Neural cell (in vitro differentiated cells): ENCODE results near the gene GRAMD1B. TPM values are rescaled to one million over a fixed set of nuclear protein-coding genes. Genes with fewer than 3 reads are reported as not detected.

ENCODE experiments used
- H2AFZ ChIP-seq: fragments of 200-600, 300-800 bp; sonication (generic), shearing (Covaris generic); 2 replicates; pipeline ENCODE4 v1.6.0; 2014; ENCODE audit warnings: low read depth, mild to moderate bottlenecking, antibody characterized with exemption, low read length, moderate library complexity
- H3F3A ChIP-seq: fragments of 200-600 bp; shearing (Covaris generic); 2 replicates; pipeline ENCODE4 v1.6.1; 2016; ENCODE audit warnings: mild to moderate bottlenecking, moderate library complexity, mixed read lengths, antibody characterized with exemption, low read length; ENCODE audit not compliant: insufficient read depth, poor library complexity, severe bottlenecking
- H3K27ac ChIP-seq: fragments of 200-600, 300-800 bp; sonication (generic), shearing (Covaris generic); 2 replicates; pipeline ENCODE4 v1.5.1; 2014; ENCODE audit warnings: mild to moderate bottlenecking, low read length, moderate library complexity
- H3K27me3 ChIP-seq: fragments of 300-800, 200-600 bp; sonication (generic), shearing (Covaris generic); 2 replicates; pipeline ENCODE4 v1.6.0; 2014; ENCODE audit warnings: mild to moderate bottlenecking, low read depth, low read length, moderate library complexity; ENCODE audit not compliant: insufficient read depth
- H3K36me3 ChIP-seq: fragments of 300-800, 200-600 bp; sonication (generic), shearing (Covaris generic); 2 replicates; pipeline ENCODE4 v1.5.1; 2014; ENCODE audit warnings: mild to moderate bottlenecking, antibody characterized with exemption, low read length, moderate library complexity; ENCODE audit not compliant: insufficient read depth
- H3K4me2 ChIP-seq: fragments of 300-800, 200-600 bp; sonication (generic), shearing (Covaris generic); 2 replicates; pipeline ENCODE4 v1.6.0; 2014; ENCODE audit warnings: mild to moderate bottlenecking, low read length
- H3K4me3 ChIP-seq: fragments of 300-800, 200-600 bp; sonication (generic), shearing (Covaris generic); 2 replicates; pipeline ENCODE4 v1.5.1; 2014; ENCODE audit warnings: mild to moderate bottlenecking, low read length, moderate library complexity
- H3K79me2 ChIP-seq: fragments of 200-600 bp; shearing (Covaris generic); replicated peaks from 2 replicates; pipeline ENCODE4 v1.6.0; 2014; ENCODE audit warnings: mild to moderate bottlenecking, low read length, moderate library complexity; ENCODE audit not compliant: insufficient read depth
- H3K9ac ChIP-seq: fragments of 300-800, 200-600 bp; sonication (generic), shearing (Covaris generic); 2 replicates; pipeline ENCODE4 v1.6.1; 2016; ENCODE audit warnings: mild to moderate bottlenecking, low read length, mixed read lengths
- H3K9me2 ChIP-seq: fragments of 200-600 bp; shearing (Covaris generic); 2 replicates; pipeline ENCODE4 v1.6.1; 2016; ENCODE audit warnings: mild to moderate bottlenecking, low read length, mixed read lengths; ENCODE audit not compliant: insufficient read depth
- H3K9me3 ChIP-seq: fragments of 200-600, 300-800 bp; sonication (generic), shearing (Covaris generic); 2 replicates; pipeline ENCODE4 v1.6.1; 2016; ENCODE audit warnings: mild to moderate bottlenecking, mixed run types, low read length, moderate library complexity, mixed read lengths
- H4K20me1 ChIP-seq: fragments of 200-600 bp; shearing (Covaris generic); 2 replicates; pipeline ENCODE4 v1.6.1; 2016; ENCODE audit warnings: mild to moderate bottlenecking, mixed run types; ENCODE audit not compliant: insufficient read depth
- EP300 ChIP-seq: fragments of 450-650 bp; conservative IDR thresholded peaks from 2 replicates; pipeline ENCODE4 v1.6.1; 2014; ENCODE audit warnings: antibody characterized with exemption, mild to moderate bottlenecking, moderate library complexity; ENCODE audit not compliant: poor library complexity, severe bottlenecking
- EZH2 ChIP-seq: fragments of 200-600, 300-800 bp; shearing (Covaris generic), sonication (generic); IDR thresholded peaks from 2 replicates; pipeline ENCODE4 v1.6.1; 2014; ENCODE audit warnings: antibody characterized with exemption, low read length, borderline replicate concordance, mild to moderate bottlenecking; ENCODE audit not compliant: insufficient read depth, poor library complexity, severe bottlenecking
- MXI1 ChIP-seq: fragments of 450-650 bp; conservative IDR thresholded peaks from 2 replicates; pipeline ENCODE4 v1.6.1; 2014; ENCODE audit warnings: antibody characterized with exemption, mild to moderate bottlenecking; ENCODE audit not compliant: poor library complexity, severe bottlenecking
- POLR2AphosphoS5 ChIP-seq: IDR thresholded peaks from 2 replicates; pipeline ENCODE4 v1.6.1; 2012
- RAD21 ChIP-seq: fragments of 450-650 bp; conservative IDR thresholded peaks from 2 replicates; pipeline ENCODE4 v1.6.1; 2014; ENCODE audit warnings: antibody characterized with exemption, mild to moderate bottlenecking, moderate library complexity
- REST ChIP-seq: IDR thresholded peaks from 2 replicates; pipeline ENCODE4 v1.6.1; 2012; ENCODE audit warnings: borderline replicate concordance
- SMC3 ChIP-seq: fragments of 450-650 bp; conservative IDR thresholded peaks from 2 replicates; pipeline ENCODE4 v1.6.1; 2014; ENCODE audit warnings: antibody characterized with exemption, mild to moderate bottlenecking, moderate library complexity; ENCODE audit not compliant: poor library complexity
- TAF1 ChIP-seq: IDR thresholded peaks from 2 replicates; pipeline ENCODE4 v1.6.1; 2012; ENCODE audit warnings: low read depth
- polyA plus RNA-seq: library from polyadenylated mRNA; depleted of rRNA; stranded (reverse); fragments of >200 nt; gene quantifications from 2 replicates; pipeline ENCODE4 v1.2.3, GENCODE V29; 2014
- TF ChIP-seq, protein P1 (sequence below): fragments of 450-650 bp; IDR thresholded peaks from 2 replicates; pipeline ENCODE4 v1.5.1; 2014; ENCODE audit warnings: antibody characterized with exemption, mild to moderate bottlenecking, moderate library complexity; ENCODE audit not compliant: poor library complexity, severe bottlenecking

Gene GRAMD1B
- polyA plus RNA-seq, 1 donor from 2014 or later, result 1.5 TPM

- Histone ChIP-seq H3K79me2 (no peaks in the 10 kb centered on the region), H3K4me2 (no peak overlapping the region), H3K36me3 (no peaks in the 10 kb centered on the region)
Measured at GRCh38 chr11:123590296-123590912, 160.3 kb downstream of the GRAMD1B start.

DNA sequence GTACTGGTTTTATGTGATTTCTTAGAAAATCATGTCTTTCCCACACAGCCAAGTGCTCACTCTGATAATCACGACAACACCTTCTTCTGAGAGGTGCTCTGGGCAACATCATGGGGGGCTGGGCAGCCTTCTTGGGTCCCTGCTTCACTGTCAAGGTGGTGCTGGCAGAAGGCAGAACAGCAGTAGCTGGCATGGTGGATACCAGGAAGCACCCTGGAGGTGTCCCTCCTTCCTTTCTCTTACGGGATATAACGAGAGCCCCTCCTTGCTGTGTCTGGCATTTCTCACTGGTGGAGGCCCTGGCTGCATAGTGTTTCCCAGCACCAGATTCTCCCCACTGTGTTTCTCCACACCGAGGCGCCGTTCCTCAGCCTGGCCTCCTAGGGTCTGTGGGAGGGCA lies 163.5 kb downstream of the GRAMD1B start:
- no peaks in the 10 kb centered on the region for H4K20me1 ChIP-seq
- no peaks in the 10 kb centered on the region for H3K79me2 ChIP-seq
- no peaks in the 10 kb centered on the region for H3F3A ChIP-seq
- H3K9me2 ChIP-seq, result no peaks in the 10 kb centered on the region
- H2AFZ ChIP-seq, result no peak overlapping the region
- H3K27ac ChIP-seq, result no peak overlapping the region
- H3K4me3 ChIP-seq, result no peak overlapping the region
- no peaks in the 10 kb centered on the region for H3K9me3 ChIP-seq
- H3K27me3 ChIP-seq, result no peaks in the 10 kb centered on the region
- no peaks in the 10 kb centered on the region for H3K36me3 ChIP-seq
- no peak overlapping the region for H3K9ac ChIP-seq
- H3K4me2 ChIP-seq, result no peak overlapping the region
- no peak for TF ChIP-seq REST
- no peak for TF ChIP-seq MXI1
- TF ChIP-seq TAF1, result no peak
- no peak for TF ChIP-seq EP300
- no peak for TF ChIP-seq RAD21
- no peak for TF ChIP-seq SMC3
- no peak for TF ChIP-seq POLR2AphosphoS5
- TF ChIP-seq, protein P1, sequence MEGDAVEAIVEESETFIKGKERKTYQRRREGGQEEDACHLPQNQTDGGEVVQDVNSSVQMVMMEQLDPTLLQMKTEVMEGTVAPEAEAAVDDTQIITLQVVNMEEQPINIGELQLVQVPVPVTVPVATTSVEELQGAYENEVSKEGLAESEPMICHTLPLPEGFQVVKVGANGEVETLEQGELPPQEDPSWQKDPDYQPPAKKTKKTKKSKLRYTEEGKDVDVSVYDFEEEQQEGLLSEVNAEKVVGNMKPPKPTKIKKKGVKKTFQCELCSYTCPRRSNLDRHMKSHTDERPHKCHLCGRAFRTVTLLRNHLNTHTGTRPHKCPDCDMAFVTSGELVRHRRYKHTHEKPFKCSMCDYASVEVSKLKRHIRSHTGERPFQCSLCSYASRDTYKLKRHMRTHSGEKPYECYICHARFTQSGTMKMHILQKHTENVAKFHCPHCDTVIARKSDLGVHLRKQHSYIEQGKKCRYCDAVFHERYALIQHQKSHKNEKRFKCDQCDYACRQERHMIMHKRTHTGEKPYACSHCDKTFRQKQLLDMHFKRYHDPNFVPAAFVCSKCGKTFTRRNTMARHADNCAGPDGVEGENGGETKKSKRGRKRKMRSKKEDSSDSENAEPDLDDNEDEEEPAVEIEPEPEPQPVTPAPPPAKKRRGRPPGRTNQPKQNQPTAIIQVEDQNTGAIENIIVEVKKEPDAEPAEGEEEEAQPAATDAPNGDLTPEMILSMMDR, result no peak

More at GRCh38 chr11:123590296-123590912, 160.3 kb downstream of the GRAMD1B start:
- H3K9ac ChIP-seq, result no peak overlapping the region
- H3K4me3 ChIP-seq, result no peak overlapping the region
- H2AFZ ChIP-seq, result no peak overlapping the region
- no peak overlapping the region for H3K27ac ChIP-seq
- no peaks in the 10 kb centered on the region for H3F3A ChIP-seq
- no peaks in the 10 kb centered on the region for H3K27me3 ChIP-seq
- TF ChIP-seq RAD21, result no peak
- TF ChIP-seq, protein P1, result no peak
- TF ChIP-seq SMC3, result no peak
- TF ChIP-seq EZH2, result no peak
- TF ChIP-seq POLR2AphosphoS5, result no peak
- no peak for TF ChIP-seq MXI1
- TF ChIP-seq EP300, result no peak
- no peak for TF ChIP-seq TAF1
- no peak for TF ChIP-seq REST
- H4K20me1 ChIP-seq, result no peaks in the 10 kb centered on the region
- H3K9me2 ChIP-seq, result no peaks in the 10 kb centered on the region
- no peaks in the 10 kb centered on the region for H3K9me3 ChIP-seq
